ENCODE data around the gene DHRS9. TPM values are rescaled to one million over a fixed set of nuclear protein-coding genes. Genes with fewer than 3 reads are reported as not detected.
"Not testable (repeated sequence)": the region's sequence is repeated elsewhere in the genome, so short reads cannot be mapped to it uniquely, and the experiment has no call there.

Gene DHRS9
- total RNA-seq, 4 donors from 2014 or later, result 0.15 to 0.58 (median 0.31) TPM; not detected in 1

- H3K9me3 ChIP-seq, result no peaks in the 10 kb centered on the region
- no peak for TF ChIP-seq EP300 (IDR thresholded peaks at IDR 0.05)
- TF ChIP-seq CTCF (IDR thresholded peaks at IDR 0.05), result peak; percentile 54 to 81 (median 70)
- H3K27me3 ChIP-seq, result no peaks in the 10 kb centered on the region
- 28 to 29% methylated on average over 9 of the region's 9 CpGs for WGBS, 2 donors (ENCODE audit: low coverage in 1 of 2)
- H3K4me1 ChIP-seq, result no peaks in the 10 kb centered on the region
- ATAC-seq, result no peak
- no peak overlapping the region for H3K27ac ChIP-seq
- no peak overlapping the region for H3K4me3 ChIP-seq
- H3K36me3 ChIP-seq, result no peaks in the 10 kb centered on the region
These were observed 62.5 kb downstream of the DHRS9 start for GRCh38 chr2:169131587-169132512.

GRCh38 chr2:169134272-169134671 lies 64.9 kb downstream of the DHRS9 start:
- ATAC-seq, H3K4me1 ChIP-seq, H3K9me3 ChIP-seq, H3K27me3 ChIP-seq, H3K4me3 ChIP-seq, H3K36me3 ChIP-seq, H3K27ac ChIP-seq: not testable (repeated sequence)
- WGBS, 2 donors (ENCODE audit: low coverage in 1 of 2), result 80 to 82% methylated on average over 5 to 6 of the region's 6 CpGs

- not testable (repeated sequence) for H3K27ac ChIP-seq, H3K4me3 ChIP-seq, H3K36me3 ChIP-seq, H3K27me3 ChIP-seq, H3K4me1 ChIP-seq, ATAC-seq, H3K9me3 ChIP-seq
- WGBS, 2 donors (ENCODE audit: low coverage in 1 of 2), result 77% methylated on average over 4 of the region's 5 CpGs; no CpG with 5 or more reads in 1 of the 2 donors
These were observed 67.1 kb downstream of the DHRS9 start for GRCh38 chr2:169136428-169136827.

- 50 to 65% methylated on average over 1 to 3 of the region's 3 CpGs for WGBS, 2 donors (ENCODE audit: low coverage in 1 of 2)
- no peak for TF ChIP-seq EP300 (IDR thresholded peaks at IDR 0.05)
- no peak for ATAC-seq
- no peaks in the 10 kb centered on the region for H3K9me3 ChIP-seq
- H3K27ac ChIP-seq, result no peak overlapping the region
- H3K4me1 ChIP-seq, result no peaks in the 10 kb centered on the region
- no peaks in the 10 kb centered on the region for H3K36me3 ChIP-seq
- H3K4me3 ChIP-seq, result no peak overlapping the region
- H3K27me3 ChIP-seq, result no peaks in the 10 kb centered on the region
These were observed 67.6 kb downstream of the DHRS9 start for GRCh38 chr2:169136885-169137534.

- H3K36me3 ChIP-seq, result no peaks in the 10 kb centered on the region
- no peak for ATAC-seq
- H3K27me3 ChIP-seq, result no peaks in the 10 kb centered on the region
- no peaks in the 10 kb centered on the region for H3K4me1 ChIP-seq
- WGBS, 2 donors (ENCODE audit: low coverage in 1 of 2), result 32 to 50% methylated on average over 2 of the region's 2 CpGs
- H3K4me3 ChIP-seq, result no peak overlapping the region
- no peak overlapping the region for H3K27ac ChIP-seq
- no peaks in the 10 kb centered on the region for H3K9me3 ChIP-seq
- TF ChIP-seq EP300 (IDR thresholded peaks at IDR 0.05) (no peak), CTCF (IDR thresholded peaks at IDR 0.05) (no peak), POLR2AphosphoS5 (IDR thresholded peaks at IDR 0.05) (no peak), POLR2A (IDR thresholded peaks at IDR 0.05) (no peak)
These were observed 68.6 kb downstream of the DHRS9 start for GRCh38 chr2:169137924-169138323.

- WGBS, 2 donors (ENCODE audit: low coverage in 1 of 2), result 79 to 81% methylated on average over 3 to 7 of the region's 7 CpGs
- H3K9me3 ChIP-seq, result no peaks in the 10 kb centered on the region
- no peaks in the 10 kb centered on the region for H3K27me3 ChIP-seq
- no peak for ATAC-seq
- no peaks in the 10 kb centered on the region for H3K36me3 ChIP-seq
- H3K27ac ChIP-seq, result no peak overlapping the region
- no peaks in the 10 kb centered on the region for H3K4me1 ChIP-seq
- no peak overlapping the region for H3K4me3 ChIP-seq
- TF ChIP-seq CTCF (IDR thresholded peaks at IDR 0.05) (no peak), POLR2A (IDR thresholded peaks at IDR 0.05) (no peak), POLR2AphosphoS5 (IDR thresholded peaks at IDR 0.05) (no peak), EP300 (IDR thresholded peaks at IDR 0.05) (no peak)
These were observed 69.8 kb downstream of the DHRS9 start for GRCh38 chr2:169139145-169139544.
